Kidney tubule cell (primary cell): ENCODE measurements around the gene SERTM1.

Experiments used
- DNase-seq: peaks from one replicate; pipeline ENCODE4 v3.0.0-alpha.2; 2018; ENCODE audit warnings: low spot score

SERTM1 gene

GRCh38 chr13:36673838-36674326, at the start of gene SERTM1:
SERTM1 (plus strand) TSS chr13:36674020; CDS start chr13:36695079, 21,059 bp downstream.
- peak; percentile 13 for DNase-seq

GRCh38 chr13:36628377-36629056, 45.3 kb upstream of the SERTM1 start:
- DNase-seq, result no peak

DNA sequence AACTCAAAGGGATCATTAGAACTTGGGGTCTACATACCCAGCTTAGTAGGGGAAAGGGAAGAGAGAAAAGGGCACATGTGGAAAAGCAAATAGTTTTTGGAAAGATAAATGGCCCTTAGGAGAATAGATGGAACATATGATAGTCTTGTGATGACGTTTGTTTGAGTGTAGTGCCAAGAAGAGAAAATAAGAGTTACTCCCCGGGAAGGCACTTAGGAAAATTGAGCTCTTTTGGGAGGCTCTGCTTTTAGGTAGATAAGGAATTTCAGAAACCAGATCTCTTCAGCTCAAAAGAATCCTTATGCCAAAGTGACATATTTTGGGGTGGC, 44.8 kb upstream of the SERTM1 start:
- DNase-seq, result no peak

- DNase-seq, result no peak
Measured at GRCh38 chr13:36630181-36630803, 43.5 kb upstream of the SERTM1 start.

GRCh38 chr13:36639610-36640009, 34.2 kb upstream of the SERTM1 start:
- DNase-seq, result no peak

- no peak for DNase-seq
Measured at GRCh38 chr13:36650611-36651010, 23.2 kb upstream of the SERTM1 start.

- DNase-seq, result no peak
Measured at GRCh38 chr13:36665630-36666029, 8.2 kb upstream of the SERTM1 start.

DNA sequence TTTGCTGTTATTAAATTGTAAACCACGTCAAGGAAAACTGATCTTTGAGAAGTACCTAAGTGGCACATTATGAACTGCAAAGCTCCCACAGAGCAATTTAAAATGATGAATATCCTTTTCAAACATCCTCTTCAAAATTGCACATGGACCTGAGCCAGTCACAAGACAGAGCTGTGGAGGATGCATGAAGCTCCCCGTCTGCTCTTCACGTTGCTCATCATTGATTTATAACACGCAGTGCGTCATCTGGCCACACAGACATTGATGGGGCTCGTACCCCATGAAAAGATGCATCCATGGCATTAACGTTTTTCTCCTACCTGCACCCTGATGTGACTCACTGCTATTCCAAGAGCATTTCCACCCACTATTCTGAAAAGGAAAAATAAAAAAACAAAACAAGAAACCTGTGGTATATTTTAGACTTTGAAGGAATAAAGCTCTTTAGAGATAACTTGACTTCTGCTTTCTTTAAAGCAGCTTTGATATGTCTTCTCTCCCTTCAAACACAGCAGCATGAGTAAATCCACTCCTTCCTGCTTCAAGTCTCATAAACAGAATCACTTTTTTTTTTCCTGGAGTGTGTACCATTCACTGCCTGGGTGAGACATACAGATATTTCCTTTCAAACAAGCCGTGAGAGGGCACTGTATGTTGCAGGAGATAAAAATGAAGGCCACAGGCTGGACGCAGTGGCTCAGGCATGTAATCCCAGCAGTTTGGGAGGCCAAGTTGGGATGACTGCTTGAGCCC, 7.2 kb upstream of the SERTM1 start:
- DNase-seq, result no peak

- DNase-seq, result no peak
Measured at GRCh38 chr13:36668316-36668715, 5.5 kb upstream of the SERTM1 start.

- DNase-seq, result no peak
Measured at GRCh38 chr13:36673352-36673751, 468 bp upstream of the SERTM1 start.

DNA sequence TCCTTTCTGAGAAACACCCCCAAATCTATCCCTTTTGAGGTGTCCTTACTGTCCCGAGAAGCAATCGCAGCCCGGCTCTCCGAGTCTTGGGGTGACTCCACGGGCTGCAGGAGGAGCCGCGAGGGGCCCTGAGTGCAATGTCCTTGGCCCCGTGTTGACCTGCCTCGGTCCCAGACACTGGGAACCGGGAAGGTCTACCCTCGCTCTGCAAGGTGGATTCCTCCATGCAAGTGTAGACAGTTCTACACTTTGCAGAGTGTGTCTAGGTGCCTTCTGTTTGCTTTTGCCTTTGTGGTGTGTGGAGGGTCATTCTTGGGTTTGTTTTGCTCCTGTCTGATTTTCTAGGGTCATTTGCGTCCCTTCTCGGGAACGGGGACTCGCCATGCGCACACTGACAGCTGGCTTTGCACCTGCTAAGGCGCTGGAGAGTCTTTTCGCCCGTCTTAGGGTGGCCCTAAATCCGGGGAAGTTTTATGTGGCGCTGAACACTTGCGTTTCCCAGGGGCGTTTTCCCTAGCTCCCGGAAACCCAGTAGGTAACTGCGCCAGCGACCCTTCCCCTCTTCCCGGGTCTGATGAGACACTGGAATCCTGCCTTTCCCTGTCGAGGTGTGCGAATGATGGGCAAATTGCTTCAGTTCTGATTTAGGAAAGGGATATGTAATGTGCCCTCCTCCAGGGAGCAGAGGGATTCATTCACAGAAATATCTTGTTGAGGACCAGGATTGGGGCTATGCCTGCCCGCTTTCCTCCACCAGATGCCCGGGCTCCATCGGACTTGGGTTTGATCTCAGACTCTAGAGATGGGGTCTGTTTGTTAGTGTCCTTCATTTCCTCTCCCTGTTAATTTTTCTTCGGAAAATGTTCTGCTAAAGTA, 755 bp downstream of the SERTM1 start:
- peak; percentile 2 for DNase-seq

GRCh38 chr13:36675213-36675536, 1.4 kb downstream of the SERTM1 start:
- no peak for DNase-seq

- DNase-seq, result no peak
Measured at GRCh38 chr13:36680913-36681312, 7.1 kb downstream of the SERTM1 start.

GRCh38 chr13:36681894-36682624, 8.2 kb downstream of the SERTM1 start:
- DNase-seq, result peak; percentile 4

GRCh38 chr13:36683701-36684100, 9.9 kb downstream of the SERTM1 start:
- no peak for DNase-seq

- peak; percentile 87 for DNase-seq
Measured at GRCh38 chr13:36685927-36686326, 12.1 kb downstream of the SERTM1 start.

GRCh38 chr13:36696410-36697010, 22.7 kb downstream of the SERTM1 start:
- DNase-seq, result no peak

DNA sequence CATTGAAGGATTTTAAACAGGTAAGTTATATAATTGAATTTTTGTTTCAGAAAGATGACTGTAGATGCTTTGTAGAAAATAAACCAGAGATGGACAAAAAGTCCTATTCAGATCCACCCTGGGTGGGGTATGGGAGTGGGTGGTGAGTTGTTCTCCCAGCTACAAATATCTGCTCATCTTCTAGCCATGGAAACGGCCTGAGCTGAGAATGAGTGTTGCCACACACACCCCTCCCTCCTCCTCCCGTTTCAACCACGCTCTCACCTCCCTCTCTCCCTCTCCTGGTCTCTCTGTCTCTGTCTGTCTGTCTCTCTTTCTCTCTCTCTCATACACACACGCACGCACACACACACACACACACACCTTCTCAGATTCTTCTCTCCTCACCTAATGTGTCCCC, 26.4 kb downstream of the SERTM1 start:
- no peak for DNase-seq

DNA sequence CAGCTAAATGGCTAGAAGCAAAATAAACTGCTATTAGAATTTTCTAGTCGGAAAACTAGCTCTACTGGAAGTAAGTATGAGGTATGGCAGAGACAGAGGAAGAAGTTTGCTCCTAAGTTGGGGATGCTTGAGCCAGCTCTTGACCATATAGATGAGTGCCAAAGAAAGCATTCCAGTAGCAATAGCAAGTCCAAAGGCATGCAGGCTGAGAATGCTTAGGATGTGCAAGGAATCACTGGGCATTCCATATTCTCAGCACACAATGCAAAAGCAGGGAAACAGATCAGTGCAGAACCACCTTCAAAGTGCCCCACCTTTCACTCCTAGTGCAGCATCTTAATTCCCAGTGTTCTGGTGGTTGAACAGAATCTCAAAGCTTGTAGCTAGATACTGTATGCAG, 32.9 kb downstream of the SERTM1 start:
- DNase-seq, result no peak

DNA sequence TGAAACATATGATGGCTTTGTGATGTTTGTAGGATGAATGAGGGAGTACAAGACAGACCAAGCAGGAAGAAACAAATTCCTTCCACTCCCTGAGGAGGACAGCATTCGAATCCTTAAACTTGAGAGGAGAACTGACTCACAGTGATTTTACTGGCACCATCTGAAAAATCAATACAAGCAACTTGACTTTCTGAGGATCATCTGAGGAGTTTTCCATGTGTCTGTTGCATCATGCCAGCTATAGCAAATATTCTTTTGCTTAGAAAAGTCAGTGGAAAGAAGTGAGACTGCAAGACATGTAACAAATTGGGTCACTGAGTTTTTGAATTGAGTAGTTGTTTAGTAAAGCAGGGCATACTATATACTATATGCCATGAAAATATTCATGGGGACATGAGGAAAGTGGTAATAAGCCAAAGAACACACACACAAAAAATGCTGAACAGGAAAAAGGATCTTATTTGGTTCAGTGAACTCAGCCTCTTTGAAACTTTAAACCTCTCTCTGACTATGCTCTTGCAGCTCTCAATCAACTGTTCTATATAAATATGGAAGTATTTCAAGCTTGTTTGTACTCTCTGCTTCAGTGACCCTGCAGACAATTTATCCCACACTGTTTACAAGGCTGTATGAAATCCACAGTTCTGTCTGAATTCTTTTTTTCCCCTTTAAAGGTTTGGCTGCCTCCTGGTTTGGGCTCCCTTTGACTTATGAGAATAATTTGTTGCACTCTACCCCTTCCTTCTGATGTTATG, 35.5 kb downstream of the SERTM1 start:
- DNase-seq, result peak; percentile 14
